LNCaP clone FGC (cell line): ENCODE results near the gene ATG5.
A peak's percentile ranks its signal among the peaks of the same experiment; 100 is the strongest.

ENCODE experiments used
- DNase-seq: peaks from one replicate; pipeline ENCODE4 v3.0.0-alpha.2; 2011; ENCODE audit warnings: low read depth
- H3K4me3 ChIP-seq: 2 replicates; pipeline ENCODE4 v1.5.1; 2011; ENCODE audit warnings: mild to moderate bottlenecking, low read depth, low read length, control low read depth
- TF ChIP-seq, protein P1 (sequence below): IDR thresholded peaks from 2 replicates; pipeline ENCODE4 v1.5.1; 2012; ENCODE audit warnings: mild to moderate bottlenecking; ENCODE audit not compliant: control insufficient read depth, insufficient read depth; ENCODE audit errors: extremely low read depth

ATG5 gene

DNA sequence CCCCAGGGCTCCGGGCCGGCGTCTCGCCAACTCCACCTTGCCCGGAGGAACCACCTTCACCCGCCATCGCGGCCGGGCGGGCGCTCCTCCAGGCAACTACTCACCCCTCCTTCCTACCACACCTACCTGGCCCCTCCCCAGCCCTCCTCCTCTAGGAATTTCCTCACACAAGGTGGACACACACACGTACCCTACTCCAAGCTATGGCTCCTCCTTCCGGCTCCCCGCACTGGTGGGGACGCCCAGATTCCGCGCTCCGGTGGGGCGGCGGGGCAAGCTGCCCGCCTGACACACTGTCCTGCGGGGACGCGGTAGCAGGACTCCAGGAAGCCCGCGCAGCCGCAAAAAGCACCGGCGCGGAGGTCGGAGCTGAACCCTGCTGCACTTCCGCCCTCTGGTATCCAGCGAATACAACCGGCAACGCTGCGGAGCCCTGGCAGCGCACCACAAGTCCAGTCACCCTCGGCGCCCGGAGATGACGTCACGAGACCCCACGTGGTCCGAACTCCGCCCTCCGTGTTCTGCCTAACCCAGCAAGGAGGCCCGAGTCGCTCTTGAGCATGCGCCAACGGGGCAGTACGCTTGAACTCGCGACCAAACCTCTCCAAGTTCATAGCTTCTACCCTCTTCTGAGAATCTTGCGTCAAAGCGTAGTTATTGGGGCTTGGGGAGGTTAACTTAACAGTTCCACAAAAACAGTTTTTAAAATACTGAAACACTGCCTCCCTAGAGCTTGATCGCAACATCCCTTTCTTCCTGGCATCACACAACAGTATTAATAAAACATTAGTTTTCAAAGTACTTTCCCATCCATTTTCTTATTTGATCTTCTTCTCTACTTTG lies at the start of gene ATG5:
Gene ATG5, minus strand, starts transcription at position 425 of the 843 bp plus-strand sequence. CDS start 9,552 bp downstream, outside the sequence.
- peak within 1 kb of the TSS; percentile 87 for H3K4me3 ChIP-seq
- DNase-seq: peak; percentile 97
- TF ChIP-seq, protein P1, sequence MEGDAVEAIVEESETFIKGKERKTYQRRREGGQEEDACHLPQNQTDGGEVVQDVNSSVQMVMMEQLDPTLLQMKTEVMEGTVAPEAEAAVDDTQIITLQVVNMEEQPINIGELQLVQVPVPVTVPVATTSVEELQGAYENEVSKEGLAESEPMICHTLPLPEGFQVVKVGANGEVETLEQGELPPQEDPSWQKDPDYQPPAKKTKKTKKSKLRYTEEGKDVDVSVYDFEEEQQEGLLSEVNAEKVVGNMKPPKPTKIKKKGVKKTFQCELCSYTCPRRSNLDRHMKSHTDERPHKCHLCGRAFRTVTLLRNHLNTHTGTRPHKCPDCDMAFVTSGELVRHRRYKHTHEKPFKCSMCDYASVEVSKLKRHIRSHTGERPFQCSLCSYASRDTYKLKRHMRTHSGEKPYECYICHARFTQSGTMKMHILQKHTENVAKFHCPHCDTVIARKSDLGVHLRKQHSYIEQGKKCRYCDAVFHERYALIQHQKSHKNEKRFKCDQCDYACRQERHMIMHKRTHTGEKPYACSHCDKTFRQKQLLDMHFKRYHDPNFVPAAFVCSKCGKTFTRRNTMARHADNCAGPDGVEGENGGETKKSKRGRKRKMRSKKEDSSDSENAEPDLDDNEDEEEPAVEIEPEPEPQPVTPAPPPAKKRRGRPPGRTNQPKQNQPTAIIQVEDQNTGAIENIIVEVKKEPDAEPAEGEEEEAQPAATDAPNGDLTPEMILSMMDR: no peak

DNA sequence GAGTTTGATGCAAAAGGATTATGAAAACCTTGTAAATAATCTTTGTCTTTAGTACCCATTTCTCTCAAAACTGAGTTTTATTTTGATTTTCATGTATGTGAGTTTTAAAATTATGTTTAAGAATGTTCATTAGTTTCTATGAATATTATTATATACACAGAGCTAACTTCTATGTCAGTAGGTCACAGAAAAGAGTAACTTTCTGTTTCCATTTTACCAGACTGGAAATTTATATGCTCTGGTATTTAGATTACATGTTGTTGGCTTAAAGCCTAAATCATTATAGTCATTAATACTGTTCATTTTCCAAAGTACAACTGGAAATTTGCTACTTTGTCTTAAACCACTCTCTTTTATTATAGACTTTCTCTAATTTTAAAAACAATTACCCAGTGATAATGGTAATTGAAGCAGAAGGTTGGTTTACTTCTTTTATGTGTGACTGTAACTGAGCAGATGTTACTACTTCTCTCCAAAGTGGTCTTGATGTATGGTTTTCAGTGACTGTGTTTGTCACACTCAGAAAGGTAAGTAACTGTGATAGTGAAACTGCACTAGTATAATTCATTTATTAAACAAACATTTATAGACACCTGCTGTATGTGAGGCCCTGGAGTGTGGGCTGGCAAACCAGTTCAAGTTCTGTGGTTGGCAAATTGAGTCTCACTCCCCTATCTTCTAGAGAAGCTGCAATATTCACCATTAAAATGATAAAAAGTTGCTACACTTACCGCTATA lies 48.1 kb upstream of the ATG5 start:
- TF ChIP-seq, protein P1: no peak
- H3K4me3 ChIP-seq: no peak overlapping the region
- DNase-seq: no peak

DNA sequence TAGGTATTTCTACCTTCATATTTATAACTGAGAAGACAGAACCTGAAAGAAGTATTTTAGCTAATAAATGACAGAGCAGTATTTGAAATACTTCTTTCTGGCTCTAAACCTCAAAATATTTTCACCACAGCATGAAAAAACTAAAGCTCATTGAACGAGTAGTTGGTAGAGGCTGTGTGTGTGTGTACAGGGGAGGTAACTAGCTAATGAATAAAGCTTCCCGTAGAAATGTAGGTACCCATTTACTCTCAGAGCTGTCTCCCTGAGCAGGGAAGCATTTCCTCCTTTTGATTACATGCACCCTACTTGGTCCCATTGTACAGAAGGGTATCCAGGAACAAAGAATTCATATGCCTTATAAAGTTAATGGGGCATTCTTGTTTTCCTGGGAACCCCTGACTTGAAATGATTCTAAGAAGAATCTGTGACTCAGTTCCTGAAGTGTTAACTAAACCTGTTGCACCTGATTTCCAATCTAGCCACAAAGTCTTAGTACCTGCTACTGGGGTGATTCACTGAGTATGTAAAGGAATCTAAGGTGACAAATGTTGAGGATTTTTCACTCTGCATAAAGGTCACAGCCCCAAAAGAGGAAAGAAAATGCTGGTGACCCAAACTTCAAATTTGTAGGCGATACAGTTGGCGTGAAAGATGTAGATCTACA lies 47.4 kb upstream of the ATG5 start:
- no peak for DNase-seq

DNA sequence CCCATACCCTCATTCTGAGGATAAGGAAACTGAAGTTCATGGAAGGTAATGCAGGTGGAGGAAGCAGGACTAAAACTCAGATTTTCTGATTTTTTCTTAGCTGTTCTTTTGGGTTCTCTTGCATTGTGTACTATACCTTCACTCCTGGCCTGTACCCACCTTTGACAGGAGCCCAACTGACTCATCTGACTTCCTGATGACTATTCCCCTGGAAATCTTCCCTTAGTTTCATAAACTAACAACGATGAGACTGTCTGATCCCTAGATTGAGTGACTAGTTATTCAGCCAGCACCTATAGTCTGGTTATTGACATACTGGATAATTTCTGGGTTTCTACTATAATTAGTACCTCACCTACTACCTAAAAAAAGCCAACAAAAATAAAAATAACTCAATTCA lies 45.1 kb upstream of the ATG5 start:
- TF ChIP-seq, protein P1: no peak
- no peak overlapping the region for H3K4me3 ChIP-seq

More for the DNA sequence above, 47.4 kb upstream of the ATG5 start:
- H3K4me3 ChIP-seq: no peak overlapping the region
- TF ChIP-seq, protein P1: no peak

DNA sequence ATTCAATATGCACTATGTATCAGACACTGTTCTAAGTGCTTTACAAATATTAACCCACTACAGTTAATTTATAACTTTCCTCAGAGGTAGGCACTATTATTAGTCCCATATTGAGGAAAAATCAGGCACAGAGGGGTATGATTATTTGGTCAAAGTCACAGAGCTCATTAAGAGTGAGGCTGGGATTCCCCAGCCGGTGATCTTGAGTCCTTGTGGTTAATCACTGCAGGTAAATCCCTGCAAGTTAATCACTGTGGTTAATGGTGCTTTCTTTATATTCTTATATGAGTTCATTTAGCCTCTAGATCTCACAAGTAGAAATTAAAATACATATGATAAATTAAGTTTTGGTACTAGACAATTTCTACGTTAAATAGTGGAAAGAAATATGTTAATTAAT lies 44.2 kb upstream of the ATG5 start:
- no peak overlapping the region for H3K4me3 ChIP-seq
- DNase-seq: no peak
- TF ChIP-seq, protein P1: no peak

More for the DNA sequence above, 45.1 kb upstream of the ATG5 start:
- DNase-seq: no peak

DNA sequence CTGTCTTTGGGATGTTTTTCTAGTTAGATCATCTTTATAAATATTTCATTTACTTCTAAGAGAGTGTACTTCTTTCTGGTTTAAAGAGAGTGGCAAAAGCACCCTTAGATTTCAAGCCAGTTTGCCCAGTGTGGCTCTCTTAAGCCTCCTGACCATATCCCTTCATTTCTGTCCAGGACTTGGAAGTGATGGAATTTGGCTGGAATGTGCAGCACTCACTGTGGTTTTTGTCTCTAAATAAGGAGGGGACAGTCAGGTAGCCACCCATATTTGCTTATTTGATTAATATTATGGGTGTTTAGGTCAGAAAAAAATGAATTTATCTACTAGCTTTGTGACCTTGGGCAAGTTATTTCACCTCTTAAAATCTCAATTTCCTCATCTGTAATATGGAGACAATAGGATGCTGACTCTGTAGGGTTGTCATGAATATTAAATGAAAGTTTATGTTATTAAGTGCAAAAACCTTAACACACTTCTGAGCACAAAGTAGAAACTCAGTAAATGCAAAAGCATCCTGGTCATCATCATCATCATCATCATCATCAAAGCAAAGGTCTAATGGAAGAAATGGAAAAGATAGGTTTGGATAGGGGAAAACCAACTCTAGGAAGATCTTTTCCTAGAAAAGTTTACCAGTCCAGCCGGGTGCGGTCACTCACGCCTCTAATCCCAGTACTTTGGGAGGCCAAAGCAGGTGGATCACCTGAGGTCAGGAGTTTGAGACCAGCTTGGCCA lies 38.0 kb upstream of the ATG5 start:
- no peak overlapping the region for H3K4me3 ChIP-seq
- TF ChIP-seq, protein P1: no peak

More for the DNA sequence above, 38.0 kb upstream of the ATG5 start:
- DNase-seq: no peak
